Epithelial cell of esophagus (primary cell): ENCODE measurements around the gene CSNK1G2.

Source experiments
- DNase-seq: peaks from one replicate; pipeline ENCODE4 v3.0.0; 2010; ENCODE audit warnings: low read depth
- H3K4me3 ChIP-seq: 2 replicates; pipeline ENCODE4 v1.5.1; 2011; ENCODE audit warnings: mild to moderate bottlenecking, low read length, control low read depth
- CTCF ChIP-seq: IDR thresholded peaks from 2 replicates; pipeline ENCODE4 v1.5.1; 2011; ENCODE audit warnings: low read depth, mild to moderate bottlenecking, low read length, control low read depth, inconsistent platforms; ENCODE audit not compliant: insufficient read depth; ENCODE audit errors: missing control alignments

CSNK1G2 gene

GRCh38 chr19:1979017-1979416 lies 38.0 kb downstream of the CSNK1G2 start:
- H3K4me3 ChIP-seq, result no peak overlapping the region
- DNase-seq, result no peak
- TF ChIP-seq CTCF, result no peak

GRCh38 chr19:1979642-1980041 lies 38.7 kb downstream of the CSNK1G2 start:
- no peak overlapping the region for H3K4me3 ChIP-seq
- no peak for DNase-seq
- TF ChIP-seq CTCF, result no peak

GRCh38 chr19:1980091-1980808 lies 39.3 kb downstream of the CSNK1G2 start:
- no peak for TF ChIP-seq CTCF
- no peak for DNase-seq
- no peak overlapping the region for H3K4me3 ChIP-seq

GRCh38 chr19:1980809-1981181 lies 39.8 kb downstream of the CSNK1G2 start:
- no peak overlapping the region for H3K4me3 ChIP-seq
- no peak for TF ChIP-seq CTCF
- no peak for DNase-seq

- no peak overlapping the region for H3K4me3 ChIP-seq
- no peak for DNase-seq
- TF ChIP-seq CTCF, result no peak
These were observed 40.3 kb downstream of the CSNK1G2 start for GRCh38 chr19:1981253-1981652.

GRCh38 chr19:1984357-1984756 lies 43.4 kb downstream of the CSNK1G2 start:
- H3K4me3 ChIP-seq, result no peak overlapping the region
- DNase-seq, result no peak
- TF ChIP-seq CTCF, result no peak

GRCh38 chr19:1985588-1986356 lies 44.8 kb downstream of the CSNK1G2 start:
- no peak for DNase-seq
- no peak overlapping the region for H3K4me3 ChIP-seq
- no peak for TF ChIP-seq CTCF
